HEK293 (cell line): Measurements from ENCODE around the gene EVX1.

Source experiments
- CTCF ChIP-seq: fragments of 450-650 bp; formaldehyde crosslinking; IDR thresholded peaks from 2 replicates; pipeline ENCODE4 v1.5.1; 2016; ENCODE audit warnings: missing biosample characterization, missing genetic modification characterization
- SP2 ChIP-seq: fragments of 450-650 bp; formaldehyde crosslinking; IDR thresholded peaks from 2 replicates; pipeline ENCODE4 v1.5.1; 2016; ENCODE audit warnings: missing biosample characterization, missing genetic modification characterization
- YY1 ChIP-seq: fragments of 450-650 bp; formaldehyde crosslinking; IDR thresholded peaks from 2 replicates; pipeline ENCODE4 v1.5.1; 2018; ENCODE audit warnings: missing biosample characterization, missing genetic modification characterization
- ZBTB20 ChIP-seq: fragments of 450-650 bp; formaldehyde crosslinking; IDR thresholded peaks from 2 replicates; pipeline ENCODE4 v1.5.1; 2016; ENCODE audit warnings: missing biosample characterization, missing genetic modification characterization
- ZBTB8A ChIP-seq: fragments of 450-650 bp; formaldehyde crosslinking; IDR thresholded peaks from 2 replicates; pipeline ENCODE4 v1.5.1; 2016; ENCODE audit warnings: missing biosample characterization, missing genetic modification characterization
- ZNF548 ChIP-seq: fragments of 450-650 bp; formaldehyde crosslinking; IDR thresholded peaks from 2 replicates; pipeline ENCODE4 v1.5.1; 2016; ENCODE audit warnings: missing biosample characterization, missing genetic modification characterization
- ZNF561 ChIP-seq: fragments of 450-650 bp; IDR thresholded peaks from 2 replicates; pipeline ENCODE4 v1.5.1; 2018; ENCODE audit warnings: missing biosample characterization, missing genetic modification characterization, borderline replicate concordance
- ZNF785 ChIP-seq: fragments of 450-650 bp; formaldehyde crosslinking; IDR thresholded peaks from 2 replicates; pipeline ENCODE4 v1.5.1; 2016; ENCODE audit warnings: missing biosample characterization, missing genetic modification characterization
- TF ChIP-seq, protein P1 (sequence below): fragments of 450-650 bp; formaldehyde crosslinking; IDR thresholded peaks from 2 replicates; pipeline ENCODE4 v1.5.1; 2016; ENCODE audit warnings: missing biosample characterization, missing genetic modification characterization, low read depth

- TF ChIP-seq SP2 (tag by site-specific recombination) = no peak
- TF ChIP-seq ZBTB20 (tag by site-specific recombination) = no peak
- no peak for TF ChIP-seq CTCF
- TF ChIP-seq ZNF785 = no peak
- TF ChIP-seq YY1 (tag by site-specific recombination) = no peak
- no peak for TF ChIP-seq ZNF548
- TF ChIP-seq, protein P1, sequence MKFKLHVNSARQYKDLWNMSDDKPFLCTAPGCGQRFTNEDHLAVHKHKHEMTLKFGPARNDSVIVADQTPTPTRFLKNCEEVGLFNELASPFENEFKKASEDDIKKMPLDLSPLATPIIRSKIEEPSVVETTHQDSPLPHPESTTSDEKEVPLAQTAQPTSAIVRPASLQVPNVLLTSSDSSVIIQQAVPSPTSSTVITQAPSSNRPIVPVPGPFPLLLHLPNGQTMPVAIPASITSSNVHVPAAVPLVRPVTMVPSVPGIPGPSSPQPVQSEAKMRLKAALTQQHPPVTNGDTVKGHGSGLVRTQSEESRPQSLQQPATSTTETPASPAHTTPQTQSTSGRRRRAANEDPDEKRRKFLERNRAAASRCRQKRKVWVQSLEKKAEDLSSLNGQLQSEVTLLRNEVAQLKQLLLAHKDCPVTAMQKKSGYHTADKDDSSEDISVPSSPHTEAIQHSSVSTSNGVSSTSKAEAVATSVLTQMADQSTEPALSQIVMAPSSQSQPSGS (tag by site-specific recombination) = no peak
- TF ChIP-seq ZNF561 (tag by site-specific recombination) = no peak
- TF ChIP-seq ZBTB8A = no peak
These were observed 19.5 kb downstream of the EVX1 start for GRCh38 chr7:27262121-27262520.
